ENCODE measurements around the gene RPRML. TPM values are rescaled to one million over a fixed set of nuclear protein-coding genes. Genes with fewer than 3 reads are reported as not detected.
"Not testable (repeated sequence)": the region's sequence is repeated elsewhere in the genome, so short reads cannot be mapped to it uniquely, and the experiment has no call there.

The RPRML gene
- not detected in 2 replicates for total RNA-seq (2014; rRNA removed; shearing (Covaris generic))

- no peak for DNase-seq (ENCODE audit: low spot score)
These were observed at the start of gene RPRML for GRCh38 chr17:46979147-46979863. Gene RPRML (minus strand): TSS chr17:46979253. CDS start chr17:46979007, 246 bp downstream.

GRCh38 chr17:47016966-47017365 lies 37.9 kb upstream of the RPRML start:
- DNase-seq (ENCODE audit: low spot score), result not testable (repeated sequence)

- no peak for DNase-seq (ENCODE audit: low spot score)
These were observed 34.3 kb upstream of the RPRML start for GRCh38 chr17:47013341-47013740.

DNA sequence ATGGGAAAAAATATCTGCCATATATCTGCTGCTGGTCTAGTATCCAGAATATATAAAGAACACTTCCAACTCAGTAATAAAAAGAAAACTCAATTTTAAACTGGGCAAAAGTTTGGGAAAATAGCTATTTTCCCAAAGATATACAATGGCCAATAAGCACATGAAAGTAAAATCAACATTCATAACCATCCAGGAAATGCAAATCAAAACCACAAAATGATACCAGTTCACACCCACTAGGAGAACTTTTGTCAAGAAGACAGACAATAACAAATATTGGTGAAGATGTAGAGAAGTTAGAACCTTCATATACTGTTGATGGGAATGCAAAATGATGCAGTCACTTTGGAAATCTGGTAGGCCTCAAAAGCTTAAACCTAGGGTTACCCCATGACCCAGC lies 33.4 kb upstream of the RPRML start:
- no peak for DNase-seq (ENCODE audit: low spot score)

DNA sequence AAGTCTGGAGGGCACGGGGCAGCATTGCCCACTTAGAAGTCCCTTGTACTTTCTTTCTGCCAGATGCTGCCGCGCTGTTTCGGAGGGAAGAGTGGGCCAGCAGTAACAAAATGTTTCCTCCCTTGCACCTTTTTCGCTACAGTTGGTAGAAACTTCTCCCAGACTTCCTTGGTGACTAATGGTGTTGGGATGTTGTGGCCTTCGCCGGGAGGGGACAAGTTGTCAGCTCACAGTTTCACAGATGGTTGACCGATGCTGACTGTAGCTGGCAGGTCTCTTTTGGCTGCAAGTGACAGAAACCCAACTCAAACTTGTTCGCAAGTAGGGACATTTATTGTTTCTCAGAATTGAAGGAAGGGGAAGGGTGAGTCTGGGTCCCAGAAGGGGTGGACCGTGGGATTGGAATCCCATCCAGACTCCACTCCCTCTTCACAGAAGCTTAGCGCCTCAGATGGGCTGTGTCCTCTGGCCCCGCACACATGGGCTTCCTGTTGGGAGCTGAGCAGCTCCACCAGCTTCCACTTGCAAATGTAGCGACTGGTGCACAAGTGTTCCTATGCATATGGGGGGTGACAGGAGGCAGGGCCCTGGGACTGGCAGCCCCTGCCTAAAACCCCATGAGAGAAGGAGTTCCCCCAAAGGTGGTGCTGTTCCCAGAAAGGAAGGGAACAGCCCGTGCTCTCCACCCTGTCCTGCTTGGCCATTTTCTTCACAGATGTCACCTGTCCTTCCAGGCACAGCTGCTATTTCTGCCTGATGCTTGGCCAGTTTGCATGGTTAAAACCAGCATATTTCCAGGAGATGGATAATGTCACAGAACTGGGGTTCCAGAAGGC lies 30.9 kb upstream of the RPRML start:
- no peak for DNase-seq (ENCODE audit: low spot score)

- no peak for DNase-seq (ENCODE audit: low spot score)
These were observed 25.9 kb upstream of the RPRML start for GRCh38 chr17:47004906-47005305.

- DNase-seq (ENCODE audit: low spot score), result not testable (repeated sequence)
These were observed 24.8 kb upstream of the RPRML start for GRCh38 chr17:47003864-47004263.

DNA sequence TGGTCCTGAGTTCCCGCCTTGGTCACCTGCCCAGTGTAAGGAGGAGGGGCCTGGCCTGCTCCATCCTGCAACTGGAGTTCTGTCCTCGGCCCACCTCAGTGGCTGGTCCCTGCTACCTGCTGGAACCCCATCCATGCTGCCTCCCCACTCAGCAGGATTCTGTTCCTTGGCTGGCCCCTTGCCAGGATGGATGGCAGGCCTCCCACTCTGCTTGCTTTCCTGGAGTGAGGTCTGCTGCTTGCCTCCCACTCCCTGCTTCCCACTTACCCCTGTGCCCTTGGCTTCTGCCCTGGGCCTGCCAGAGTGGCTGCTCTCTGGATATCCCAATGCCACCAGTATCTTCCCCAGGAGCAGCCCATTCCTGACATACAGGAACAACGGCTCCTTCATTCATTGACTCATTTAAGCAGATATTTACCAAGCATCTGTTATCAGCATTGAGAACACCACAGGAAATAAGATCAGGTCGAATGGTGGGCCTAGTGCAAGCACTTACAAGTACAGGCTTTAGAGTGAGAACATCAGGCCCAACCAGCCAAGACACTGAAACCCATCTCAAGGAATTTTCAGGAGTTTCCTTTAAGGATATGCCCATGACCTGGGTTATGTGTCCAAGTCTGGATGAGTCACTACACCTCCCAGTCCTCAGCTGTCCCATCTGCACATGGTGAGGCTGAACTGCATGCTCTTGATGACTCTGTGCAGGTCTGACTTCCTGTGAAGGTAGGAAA lies 17.0 kb upstream of the RPRML start:
- DNase-seq (ENCODE audit: low spot score), result no peak

GRCh38 chr17:46994993-46995392 lies 15.9 kb upstream of the RPRML start:
- DNase-seq (ENCODE audit: low spot score), result no peak

DNA sequence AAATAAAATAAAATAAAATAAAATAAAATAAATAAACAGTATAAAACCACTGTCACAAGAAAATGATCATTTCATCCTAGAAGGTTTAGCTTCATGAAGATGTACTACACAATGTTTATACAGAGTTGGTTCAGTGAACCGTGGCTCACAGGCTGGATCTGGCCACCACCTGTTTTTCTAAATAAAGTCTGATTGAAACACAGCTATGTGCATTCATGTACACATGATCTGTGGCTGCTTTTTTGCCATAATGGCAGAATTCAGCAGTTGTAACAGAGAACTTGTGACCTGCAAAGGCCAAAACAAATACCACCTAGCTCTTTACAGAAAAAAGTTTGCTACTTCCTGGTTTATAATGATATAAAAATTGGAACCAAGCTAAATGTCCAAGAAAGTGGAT lies 12.6 kb upstream of the RPRML start:
- DNase-seq (ENCODE audit: low spot score), result no peak

DNA sequence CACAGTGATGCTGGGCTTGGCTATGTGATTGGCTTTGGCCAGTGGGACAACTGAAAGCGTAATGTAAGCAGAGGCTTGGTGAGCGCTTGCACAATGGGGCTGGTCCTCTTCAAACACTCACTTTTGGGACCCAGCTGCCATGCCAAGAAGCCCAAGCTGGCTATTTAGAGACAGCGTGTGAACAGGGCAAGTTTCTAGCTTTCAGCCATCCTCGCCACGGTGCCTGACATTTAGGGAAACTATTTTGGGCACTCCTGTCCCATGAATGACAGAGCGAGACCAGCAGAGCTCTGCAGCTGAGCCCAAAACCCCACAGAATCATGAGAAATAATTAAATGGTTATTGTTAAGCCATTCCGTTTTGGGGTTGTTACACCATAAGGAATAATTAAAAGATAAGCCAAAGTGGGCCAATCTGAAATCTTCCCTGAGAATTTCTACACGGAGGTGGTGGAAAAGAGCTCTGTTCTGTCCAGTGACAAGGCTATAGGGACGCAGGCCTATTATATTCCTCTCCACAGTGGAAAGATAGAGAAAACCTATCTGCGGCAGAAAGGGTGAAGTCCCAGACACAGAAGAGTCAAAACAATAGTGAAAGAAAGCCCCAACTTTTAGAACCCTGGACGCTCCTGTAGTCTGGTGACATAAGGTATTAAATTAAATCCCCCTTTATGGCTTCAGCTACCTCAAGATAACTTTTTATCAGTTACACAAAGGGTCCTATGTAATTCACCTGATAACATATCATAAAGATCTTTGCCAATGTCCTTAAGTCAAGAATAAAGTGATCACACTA lies 10.8 kb upstream of the RPRML start:
- no peak for DNase-seq (ENCODE audit: low spot score)

DNA sequence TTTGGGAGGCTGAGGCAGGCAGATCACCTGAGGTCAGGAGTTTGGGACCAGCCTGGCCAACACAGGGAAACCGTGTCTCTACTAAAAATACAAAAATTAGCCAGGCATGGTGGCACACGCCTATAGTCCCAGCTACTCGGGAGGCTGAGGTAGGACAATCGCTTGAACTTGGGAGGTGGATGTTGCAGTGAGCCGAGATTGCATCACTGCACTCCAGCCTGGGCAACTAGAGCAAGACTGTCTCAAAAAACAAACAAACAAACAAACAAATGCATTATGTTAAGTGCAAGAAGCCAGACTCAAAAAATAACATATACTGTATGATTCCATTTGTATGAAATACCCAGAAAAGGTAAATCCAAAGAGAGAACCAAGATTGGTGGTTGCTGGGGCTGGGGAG lies 8.9 kb upstream of the RPRML start:
- DNase-seq (ENCODE audit: low spot score), result not testable (repeated sequence)

GRCh38 chr17:46986366-46986765 lies 7.3 kb upstream of the RPRML start:
- DNase-seq (ENCODE audit: low spot score), result no peak

DNA sequence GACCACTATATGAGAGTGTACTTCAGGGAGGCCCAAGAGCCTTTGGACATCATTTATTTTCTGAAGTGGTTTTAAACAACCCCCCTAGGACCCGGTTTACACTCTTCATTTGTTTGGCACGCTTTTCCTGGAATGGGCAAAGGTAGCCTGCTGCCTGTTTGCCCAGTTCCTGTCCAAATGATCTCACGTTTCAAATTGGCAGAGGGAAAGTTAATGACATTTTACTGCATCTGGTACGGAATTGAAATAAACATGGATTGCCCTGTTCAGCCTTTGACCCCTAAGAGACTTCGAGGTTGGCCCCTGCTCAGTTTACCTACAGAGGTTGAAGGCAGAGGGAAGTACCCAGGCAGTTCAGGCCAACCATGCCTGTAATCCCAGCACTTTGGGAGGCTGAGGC lies 5.8 kb upstream of the RPRML start:
- DNase-seq (ENCODE audit: low spot score), result peak; percentile 7

GRCh38 chr17:46984341-46984740 lies 5.3 kb upstream of the RPRML start:
- no peak for DNase-seq (ENCODE audit: low spot score)

GRCh38 chr17:46983782-46984181 lies 4.7 kb upstream of the RPRML start:
- DNase-seq (ENCODE audit: low spot score), result no peak

DNA sequence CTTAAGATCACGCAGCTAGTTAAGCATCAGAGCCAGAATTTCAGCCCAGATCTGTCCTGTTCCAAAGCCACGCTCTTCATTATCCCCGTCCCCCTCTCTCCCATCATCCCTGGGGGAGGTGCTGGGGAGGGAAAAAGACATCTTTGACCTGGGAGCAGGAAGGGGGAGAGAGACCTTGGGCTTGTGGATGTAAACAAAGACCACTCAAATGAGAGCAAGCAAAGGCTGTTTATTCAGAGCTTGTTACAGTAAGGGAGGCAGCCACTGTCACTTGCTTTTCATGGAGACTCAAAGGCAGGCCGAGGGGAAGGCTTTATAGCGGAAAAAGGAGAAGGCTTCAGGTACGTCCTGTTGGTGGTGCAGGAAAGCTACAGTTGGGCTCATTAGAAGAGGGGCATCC lies 3.5 kb upstream of the RPRML start:
- no peak for DNase-seq (ENCODE audit: low spot score)

GRCh38 chr17:46978489-46979146 lies 435 bp downstream of the RPRML start:
- DNase-seq (ENCODE audit: low spot score), result no peak

DNA sequence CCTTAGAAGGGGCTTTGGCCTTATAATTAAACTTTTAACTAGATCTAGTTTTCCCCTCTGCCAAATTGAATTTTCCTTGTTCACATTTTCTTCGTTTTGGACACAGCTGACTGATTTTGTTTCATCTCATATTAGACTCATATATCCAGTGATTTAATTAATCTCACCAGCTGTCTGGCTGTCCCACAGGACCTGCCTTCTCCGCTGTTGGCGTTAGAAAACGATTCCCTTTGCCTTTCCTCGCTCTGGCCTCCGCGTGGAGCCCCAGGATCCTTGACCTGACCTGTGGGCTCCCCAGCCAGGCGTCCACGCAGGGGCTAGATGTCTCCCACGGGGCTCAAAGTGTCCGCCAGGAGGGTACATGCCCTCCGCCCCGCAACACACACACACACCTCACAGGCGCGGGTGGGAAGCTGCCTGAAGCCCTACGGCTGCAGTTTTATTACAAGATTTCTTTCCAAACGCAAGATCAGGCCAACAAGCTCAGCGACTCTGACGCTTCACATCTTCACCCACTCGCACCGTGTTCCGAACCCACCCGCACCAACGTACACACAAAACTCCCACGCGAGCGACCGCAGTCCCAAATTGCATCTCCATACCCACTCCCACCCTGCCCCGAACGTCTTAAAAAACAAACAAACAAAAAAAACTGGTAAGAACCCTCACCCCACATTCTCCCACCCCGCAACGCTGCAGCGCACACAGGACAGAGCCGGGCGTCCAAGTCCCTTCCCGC lies 1.1 kb downstream of the RPRML start:
- no peak for DNase-seq (ENCODE audit: low spot score)

GRCh38 chr17:46977348-46977747 lies 1.7 kb downstream of the RPRML start:
- DNase-seq (ENCODE audit: low spot score), result peak; percentile 55
